Measurements from ENCODE around the gene NTRK3.

The NTRK3 gene

DNA sequence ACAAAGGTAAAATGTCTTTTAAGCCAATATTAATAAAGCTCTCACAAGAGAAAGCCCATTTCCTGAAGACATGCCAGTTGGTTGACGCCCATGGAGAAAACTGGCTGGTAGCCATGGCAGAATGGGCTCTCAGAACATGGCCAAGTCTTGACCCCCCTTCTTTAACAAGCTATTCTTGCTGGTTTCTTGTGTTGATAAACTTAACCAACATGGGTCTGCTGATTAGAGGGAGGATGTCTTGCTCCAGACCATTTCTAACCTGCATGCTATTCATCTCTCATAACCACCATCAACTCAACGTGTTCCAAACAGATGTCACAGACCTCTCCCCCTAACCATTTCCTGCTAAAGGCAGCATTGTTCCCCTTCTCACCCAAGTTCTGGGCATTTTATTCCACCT, 25.7 kb downstream of the NTRK3 start:
- DNase-seq = no peak

DNA sequence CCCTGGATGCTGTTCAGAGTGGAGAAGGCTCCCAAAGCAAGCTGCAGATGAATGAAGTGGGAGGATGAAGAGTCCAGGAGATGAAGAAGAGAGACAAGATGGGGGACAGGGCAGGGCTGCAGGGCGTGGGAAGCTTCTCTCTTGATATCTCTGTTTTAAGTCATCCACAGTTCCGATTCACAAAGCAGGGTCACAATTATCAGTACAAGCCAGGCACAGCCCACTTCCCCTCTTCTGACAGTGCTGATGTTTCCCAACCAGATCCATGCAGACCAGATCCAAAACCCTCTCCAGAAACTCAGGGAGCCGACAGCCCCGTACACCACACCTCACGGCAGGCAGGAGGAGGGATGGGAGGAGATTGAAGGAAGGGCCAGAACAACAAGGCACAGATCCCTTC, 31.1 kb downstream of the NTRK3 start:
- DNase-seq = no peak

DNA sequence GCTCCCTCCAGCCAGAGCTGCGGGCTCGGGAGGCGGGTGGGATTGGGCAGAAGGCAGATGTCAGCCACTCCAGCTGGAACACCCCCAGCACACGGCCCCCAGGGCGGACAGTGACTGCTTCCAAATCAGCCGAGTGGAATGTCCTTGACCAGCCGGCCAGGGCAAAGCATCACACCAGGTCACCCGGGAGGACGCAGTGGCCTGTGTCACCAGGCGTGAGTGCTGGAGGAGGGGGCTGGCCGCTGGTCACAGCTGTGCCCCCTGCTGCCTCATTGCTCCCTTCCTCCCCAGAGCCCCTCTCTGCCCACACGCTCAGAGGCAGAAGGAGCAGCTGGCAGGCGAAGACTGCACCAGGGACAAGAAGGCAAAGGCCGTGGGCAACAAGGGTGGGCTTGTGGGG, 33.5 kb downstream of the NTRK3 start:
- DNase-seq = no peak

DNA sequence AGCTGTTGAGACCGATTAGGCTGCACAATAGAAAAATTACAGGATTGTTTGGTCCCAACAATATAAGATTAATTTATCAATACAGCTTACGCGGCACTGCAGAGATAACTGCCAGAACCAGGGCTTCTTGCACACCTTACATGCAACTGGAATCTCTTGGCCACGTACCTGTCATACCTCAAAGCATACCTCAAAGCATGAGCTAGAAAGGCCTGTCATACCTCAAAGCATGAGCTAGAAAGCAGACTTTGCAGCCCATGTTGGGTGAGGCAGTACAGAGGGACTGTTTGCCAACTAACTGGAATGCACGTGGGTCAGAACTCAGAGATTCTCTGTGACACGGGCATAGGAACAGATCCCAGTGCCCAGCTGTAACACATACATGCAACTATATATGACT, 34.7 kb downstream of the NTRK3 start:
- no peak for DNase-seq

DNA sequence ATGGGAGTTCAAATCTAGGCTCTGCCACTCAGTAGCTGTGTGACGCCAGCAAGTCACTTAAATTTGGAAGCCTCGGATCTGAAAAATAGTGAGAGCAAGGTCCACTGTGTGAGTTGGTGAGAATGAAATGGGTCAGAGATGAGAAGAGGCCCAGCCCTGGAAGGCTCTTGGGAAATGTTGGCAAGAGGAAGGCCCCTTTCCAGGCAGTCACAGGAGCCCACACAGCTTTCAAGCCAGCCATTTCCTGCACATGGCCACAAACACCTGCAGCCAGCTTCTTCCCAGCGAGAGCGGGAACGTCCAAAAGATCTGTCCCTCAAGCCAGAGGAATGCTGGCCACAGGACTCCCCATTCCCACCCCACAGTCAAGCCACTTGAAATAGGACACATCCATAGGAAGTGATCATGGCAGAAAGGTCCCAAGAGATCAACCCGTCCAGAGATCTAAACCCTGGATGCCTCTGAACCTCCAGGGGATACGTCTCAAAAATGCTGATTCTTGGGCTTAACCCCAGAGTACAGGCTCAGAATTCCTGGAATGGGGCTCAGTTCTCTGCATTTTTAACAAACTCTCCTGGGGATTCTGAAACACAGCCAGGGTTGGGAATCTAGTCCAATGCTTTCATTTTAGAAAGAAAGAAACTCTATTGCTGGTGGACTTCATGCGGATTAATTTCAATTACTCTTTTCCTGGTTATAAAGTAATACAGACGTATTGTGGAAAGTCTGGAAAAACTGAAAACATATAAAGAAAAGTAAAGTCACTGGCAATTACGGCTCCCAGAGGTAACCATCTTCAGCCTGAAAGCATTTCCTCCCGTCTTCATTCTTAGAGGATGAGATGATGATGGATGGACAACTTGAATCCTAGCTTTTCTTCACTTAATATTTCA, 35.9 kb downstream of the NTRK3 start:
- no peak for DNase-seq

DNA sequence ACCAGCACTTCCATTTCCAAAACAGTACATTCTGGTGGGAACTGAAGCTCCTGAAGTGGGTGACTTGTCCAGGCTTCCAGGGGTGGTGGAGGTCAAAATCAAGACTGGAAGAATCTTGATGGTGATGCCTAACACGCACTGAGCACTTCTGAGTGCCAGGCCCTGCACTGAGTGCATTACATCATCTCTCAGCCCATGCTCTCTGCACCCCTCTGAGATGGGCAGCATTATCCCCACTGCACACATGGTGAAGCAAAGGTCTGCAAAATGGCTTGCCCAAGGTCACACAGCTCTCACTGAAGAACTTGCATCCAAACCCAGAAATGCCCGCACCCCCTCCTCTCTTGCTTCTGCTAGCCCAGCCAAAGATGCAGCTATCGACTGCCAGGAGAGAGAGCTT, 36.9 kb downstream of the NTRK3 start:
- DNase-seq = no peak

DNA sequence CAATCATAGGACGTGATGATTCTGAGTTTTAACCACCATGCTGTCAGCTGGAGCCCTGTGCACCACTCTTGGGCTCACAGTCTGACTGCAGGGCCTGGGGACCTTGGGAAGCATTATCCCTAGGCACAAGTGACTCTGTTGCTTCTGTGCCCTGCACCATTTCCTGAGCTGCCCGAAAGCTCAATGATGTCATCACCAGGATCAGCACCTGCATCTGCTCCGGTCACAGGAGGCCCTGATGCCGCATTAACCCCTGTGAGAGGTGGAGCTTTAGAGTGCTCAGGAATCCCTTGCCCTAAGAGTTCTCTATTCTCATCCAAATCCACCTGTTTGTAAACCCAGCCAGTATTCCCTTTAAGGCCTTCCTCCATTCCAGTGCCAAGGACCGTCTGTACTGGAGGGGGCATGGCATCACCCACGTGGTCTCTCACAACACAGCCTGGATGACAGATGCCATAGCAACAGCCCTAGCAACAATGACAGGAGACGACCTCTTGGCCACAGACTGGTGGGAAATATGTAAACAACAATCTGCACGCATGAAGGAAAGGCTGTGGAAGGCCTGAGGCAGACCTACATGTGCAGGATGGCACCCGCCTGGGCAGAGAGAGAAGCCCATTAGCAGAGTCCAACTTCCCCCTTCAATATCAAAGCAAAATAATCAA, 37.9 kb downstream of the NTRK3 start:
- no peak for DNase-seq

DNA sequence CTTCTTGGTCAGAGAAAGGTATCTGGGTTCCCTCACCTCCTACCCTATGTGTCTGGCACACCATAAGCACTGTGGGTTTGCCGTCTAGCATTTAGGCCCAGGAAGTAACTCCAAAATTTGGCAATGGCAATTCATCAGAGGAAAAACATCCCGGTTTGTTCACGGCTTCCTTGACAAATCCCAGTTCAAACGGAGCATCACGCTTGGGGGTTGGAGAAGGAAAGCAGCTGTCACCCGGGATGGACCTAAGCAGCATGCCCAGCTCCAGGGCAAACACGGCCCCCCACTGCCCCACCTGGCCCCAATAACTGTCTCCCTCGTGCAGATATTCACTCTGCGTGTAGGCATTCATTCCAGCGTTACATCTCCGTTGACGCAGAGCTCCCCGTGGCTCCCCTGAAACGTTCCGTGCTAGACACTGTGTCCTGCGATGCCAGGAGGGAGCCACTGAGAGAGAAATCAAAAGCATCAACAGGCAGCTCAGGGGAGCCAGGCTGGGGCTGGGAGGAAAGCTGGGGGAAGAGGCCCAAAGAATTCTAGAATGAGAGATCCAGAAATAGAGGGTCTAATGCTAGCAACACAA, 41.4 kb downstream of the NTRK3 start:
- DNase-seq = no peak

DNA sequence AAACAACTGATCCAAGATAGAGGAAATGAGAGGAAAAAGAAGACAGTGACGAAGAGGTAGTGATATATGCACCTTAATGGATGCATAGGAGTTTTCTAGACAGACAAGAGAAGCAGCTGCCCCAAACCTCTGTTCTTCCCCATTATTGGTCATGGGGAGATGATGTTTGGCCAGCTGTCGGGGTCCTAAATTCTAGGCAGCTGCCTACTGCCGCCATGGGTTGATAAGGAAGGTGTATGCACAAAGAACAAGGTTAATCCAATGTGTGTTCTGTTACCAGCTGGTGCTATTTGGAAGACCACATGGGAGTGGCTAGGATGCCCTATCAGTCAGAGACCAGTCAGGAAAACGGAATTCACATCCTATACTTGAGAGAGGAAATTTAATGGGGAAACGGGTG, 47.4 kb downstream of the NTRK3 start:
- DNase-seq = no peak

DNA sequence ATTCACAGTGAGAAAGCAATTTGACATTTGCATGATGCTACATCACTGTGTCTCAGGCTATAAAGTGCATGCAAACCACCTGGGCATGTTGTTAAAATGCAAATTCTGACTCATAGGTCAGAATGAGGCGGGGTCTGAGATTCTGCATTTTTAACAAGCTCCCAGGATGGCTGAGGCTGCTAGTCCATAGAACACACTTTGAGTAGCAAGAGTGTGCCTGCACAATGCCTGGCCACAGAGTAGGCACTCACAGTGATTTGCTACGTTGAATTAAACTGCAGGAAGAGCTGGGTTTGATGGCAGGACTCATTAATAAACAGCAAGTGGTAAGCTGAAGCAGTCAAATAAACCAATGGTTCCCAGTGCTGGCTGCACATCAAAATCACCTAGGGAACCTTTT, 48.1 kb downstream of the NTRK3 start:
- no peak for DNase-seq

DNA sequence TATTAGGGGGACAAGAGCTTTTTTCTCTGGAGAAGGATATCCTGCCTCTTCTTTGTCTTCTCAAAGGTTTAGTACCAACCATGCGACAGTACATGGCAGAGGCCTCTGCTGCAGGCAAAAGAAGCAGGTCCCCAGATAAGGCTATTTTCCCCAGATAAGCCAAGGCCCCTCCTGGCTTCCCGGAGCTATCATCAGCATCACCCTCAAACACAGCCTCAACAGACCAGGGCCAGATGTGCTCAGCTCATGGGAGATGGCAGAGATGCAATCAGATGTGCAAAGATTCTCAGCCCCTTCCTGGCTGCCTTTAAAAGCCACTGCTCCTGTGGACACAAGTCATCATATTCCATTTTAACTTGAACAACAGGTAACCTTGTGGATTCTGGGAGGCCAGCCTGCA, 49.0 kb downstream of the NTRK3 start:
- DNase-seq = no peak

DNA sequence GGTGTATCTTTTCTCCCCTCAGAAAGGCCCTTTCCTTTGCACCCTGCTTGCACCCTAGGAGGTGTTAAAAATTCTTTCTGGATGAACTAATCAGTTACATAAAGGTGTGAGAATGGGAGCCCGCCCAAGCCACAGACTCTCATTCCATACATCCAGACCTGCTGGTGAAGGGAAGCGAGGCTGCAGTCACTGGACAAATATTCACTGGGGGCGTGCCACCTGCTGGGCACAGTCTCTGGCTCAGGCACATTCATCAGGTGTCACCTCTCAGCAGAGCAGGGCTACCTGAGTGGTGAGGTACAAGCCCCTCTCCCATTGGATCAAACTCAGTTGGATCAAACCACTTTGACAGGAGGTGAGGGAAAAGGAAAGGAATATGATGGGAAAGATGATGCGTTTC, 52.0 kb downstream of the NTRK3 start:
- no peak for DNase-seq

DNA sequence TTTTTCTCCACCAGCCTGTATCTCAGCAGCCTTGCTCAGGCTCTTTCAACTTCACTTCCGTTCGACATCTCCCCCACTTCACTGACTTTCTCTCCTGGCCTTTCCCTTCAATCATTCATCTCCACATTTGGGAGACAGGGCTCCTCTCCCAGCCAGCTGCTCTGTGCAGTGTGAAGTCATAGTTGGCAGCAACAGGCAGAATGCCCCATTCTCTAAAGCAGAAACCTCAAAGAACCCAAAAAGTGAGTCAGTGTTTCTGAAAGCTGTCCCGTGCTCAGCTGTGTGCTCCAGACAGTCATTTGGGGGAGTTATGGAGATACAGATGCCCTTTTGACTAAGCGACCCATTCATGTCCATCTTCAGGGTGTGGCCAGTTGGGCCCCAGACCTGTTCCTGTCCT, 54.3 kb downstream of the NTRK3 start:
- no peak for DNase-seq

DNA sequence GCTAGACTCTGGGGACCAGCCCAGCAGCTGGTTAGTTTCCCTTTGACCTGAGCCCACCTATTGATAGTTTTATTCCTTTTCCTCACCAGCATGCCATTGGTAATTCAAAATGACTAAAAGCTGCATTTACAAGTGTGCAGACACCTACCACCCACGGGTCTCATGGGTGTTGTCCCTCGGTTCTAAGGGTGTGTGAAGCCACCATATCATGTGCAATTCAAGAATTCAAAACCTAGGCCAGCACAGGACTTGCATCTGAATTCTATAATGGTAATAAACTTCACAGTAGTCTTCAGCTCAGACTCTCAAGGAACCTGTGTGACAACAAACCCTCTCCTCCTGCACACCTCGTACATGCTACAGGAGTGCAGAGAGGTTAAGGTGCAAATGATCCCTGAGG, 55.3 kb downstream of the NTRK3 start:
- no peak for DNase-seq

DNA sequence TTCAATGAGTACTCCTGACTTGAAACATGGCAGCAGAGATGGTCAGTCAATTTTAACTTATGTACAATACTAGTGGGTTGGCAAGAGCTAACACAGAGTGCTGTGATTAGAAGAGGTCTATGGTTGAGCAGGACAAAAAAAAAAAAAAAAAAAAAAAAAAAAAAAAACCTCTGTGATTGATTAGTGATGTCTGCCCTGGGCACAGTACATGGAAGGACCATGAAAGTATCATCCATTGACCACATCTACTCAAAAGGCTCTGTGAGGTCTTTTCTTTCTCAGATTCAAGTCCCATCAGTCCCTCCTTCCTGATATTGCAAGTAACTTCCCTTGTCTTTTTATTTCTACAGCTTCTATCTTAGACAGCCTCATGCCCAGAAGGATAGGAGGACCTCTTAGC, 59.6 kb downstream of the NTRK3 start:
- DNase-seq = no peak

DNA sequence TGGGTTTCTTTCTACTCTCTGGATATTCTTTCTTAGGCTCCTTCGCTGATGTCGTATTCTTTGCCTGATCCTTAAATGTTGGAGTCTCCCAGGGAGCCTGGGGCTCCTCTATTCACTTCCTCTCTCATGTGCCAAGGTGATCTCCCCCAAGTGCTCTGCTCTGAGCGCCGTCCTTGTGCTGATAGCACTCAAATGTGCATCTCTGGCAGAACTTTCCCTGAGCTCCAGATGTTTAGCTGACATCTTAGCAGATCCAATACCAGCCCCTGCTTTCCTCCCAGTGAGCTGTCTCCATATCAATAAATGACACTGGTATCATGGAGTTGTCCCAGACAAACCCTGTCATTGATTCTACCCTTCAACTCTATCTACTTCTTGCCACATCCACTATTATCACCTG, 62.4 kb downstream of the NTRK3 start:
- DNase-seq = no peak

DNA sequence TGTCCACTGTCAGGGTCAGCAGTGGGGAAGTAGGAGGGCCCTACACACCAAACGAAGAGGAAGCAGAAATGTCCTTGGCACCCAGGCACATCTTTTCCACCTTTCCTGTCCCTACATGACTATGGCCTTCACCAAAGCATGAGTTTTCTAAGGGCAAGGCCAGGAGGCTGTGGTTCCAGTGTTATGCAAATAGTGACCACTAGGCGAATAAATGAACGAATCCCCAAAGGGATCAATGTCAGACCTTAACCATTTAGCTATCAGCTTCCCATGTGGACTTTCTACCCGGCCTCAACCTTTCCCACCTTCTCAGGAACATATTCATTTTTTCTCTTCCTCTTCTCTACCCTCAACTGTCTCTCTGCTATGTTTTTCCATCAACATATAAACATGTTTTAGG, 63.1 kb downstream of the NTRK3 start:
- DNase-seq = no peak

DNA sequence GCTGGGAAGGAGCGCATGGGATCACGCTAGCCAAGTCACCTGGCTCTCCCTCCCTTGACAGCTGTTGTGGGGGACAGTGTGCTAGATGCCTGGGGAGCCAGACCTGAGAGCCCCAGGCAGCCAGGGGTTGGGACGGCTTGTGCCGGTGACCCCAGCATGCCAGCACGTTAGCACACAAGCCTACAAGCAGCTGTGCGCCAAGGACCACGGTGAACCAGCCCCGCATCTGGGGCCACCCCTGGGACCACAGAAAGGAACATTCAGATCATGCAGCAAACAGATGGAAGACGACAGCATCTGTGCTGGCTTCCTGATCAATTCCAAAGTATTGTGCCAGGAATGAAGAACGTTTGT, 64.8 kb downstream of the NTRK3 start:
- no peak for DNase-seq

DNA sequence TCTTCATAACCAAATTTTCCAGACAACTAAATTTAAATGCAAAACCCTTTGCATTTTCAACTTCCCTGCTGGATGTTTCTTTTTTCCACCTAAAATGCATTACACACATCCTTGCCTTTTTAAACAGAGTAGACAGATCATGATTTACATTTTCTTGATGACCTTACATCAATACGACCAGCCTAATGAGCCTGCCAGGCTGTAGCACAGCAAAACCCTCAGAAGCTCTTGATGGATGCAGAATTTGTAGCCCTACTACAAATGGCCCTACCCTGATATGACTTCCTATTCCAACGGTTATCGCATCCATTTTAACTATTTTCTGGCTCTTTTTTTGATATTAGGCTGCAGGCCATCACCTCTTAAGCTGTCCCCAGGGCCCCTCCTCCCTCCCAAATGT, 66.3 kb downstream of the NTRK3 start:
- no peak for DNase-seq

DNA sequence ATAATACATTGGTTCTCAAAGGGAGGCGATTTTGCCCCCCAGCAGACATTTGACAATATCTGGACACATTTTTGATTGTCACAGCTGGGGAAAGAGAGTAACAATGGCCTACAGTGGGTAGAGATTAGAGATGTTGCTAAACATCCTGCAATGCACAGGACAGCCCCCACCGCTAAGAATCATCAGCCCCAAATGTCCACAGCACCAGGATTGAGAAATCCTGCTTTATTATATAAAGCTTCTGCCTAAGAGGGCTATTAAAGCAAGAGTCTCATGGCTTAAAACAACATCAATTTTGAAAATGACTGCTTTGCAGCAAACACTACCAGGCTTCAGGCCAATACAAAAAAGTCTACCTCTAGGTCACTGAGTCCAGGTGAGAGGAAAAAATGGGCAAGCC, 68.2 kb downstream of the NTRK3 start:
- no peak for DNase-seq

DNA sequence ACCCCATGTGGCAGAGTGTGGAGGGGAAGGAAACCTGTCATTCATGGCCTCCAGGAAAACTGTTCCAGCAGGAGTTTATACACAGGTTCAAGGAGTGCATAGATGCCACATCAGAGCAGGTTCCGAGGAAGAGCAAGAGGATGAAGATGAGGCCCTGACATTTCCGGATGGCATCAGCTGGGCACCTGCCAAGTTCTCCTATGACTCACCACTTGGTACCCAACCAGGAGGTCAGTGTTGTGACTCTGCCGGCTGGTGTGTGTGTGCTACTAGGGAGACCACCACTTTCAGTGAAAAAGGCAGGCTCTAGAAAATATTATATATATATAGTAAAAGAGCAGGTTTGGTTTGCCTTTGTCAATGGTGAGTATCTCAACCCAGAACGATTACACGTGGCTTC, 69.3 kb downstream of the NTRK3 start:
- DNase-seq = no peak

DNA sequence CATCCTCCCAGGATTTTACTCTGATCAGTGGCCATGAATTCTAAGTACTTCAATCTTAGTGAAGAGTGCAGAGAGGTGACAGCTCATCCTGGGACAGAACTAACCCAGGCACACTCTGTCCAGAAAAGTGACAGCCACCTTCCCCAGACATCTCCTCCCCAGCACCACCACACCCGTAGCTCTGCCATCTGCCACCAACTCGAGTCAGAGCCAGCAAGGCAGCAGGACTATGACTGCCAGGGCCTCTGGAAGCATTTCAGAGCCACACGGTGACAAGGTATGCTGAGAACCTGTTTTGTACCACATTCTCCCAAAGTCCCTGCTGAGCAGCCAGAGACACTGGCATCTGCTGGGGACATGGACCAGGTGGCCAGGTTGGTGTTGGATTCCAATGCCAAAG, 71.0 kb downstream of the NTRK3 start:
- DNase-seq = no peak

DNA sequence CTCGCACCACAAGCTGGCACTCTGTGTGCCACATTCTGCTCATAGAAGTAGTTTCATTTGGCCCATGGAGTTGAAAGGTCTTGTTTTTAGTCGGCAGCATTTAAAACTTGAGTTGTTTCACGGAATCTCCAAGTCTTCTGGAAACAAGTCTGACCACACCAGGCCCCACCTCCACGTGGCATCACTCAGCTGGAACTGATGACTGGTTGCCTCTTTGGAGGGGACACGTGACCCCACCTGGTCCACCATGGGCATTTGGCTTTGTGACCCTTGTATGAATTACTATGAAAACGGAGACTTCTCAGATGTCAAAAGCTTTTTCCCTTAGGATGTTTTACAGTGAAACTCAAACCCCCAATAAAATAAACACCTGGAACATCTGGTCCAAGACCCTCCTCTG, 74.9 kb downstream of the NTRK3 start:
- no peak for DNase-seq

DNA sequence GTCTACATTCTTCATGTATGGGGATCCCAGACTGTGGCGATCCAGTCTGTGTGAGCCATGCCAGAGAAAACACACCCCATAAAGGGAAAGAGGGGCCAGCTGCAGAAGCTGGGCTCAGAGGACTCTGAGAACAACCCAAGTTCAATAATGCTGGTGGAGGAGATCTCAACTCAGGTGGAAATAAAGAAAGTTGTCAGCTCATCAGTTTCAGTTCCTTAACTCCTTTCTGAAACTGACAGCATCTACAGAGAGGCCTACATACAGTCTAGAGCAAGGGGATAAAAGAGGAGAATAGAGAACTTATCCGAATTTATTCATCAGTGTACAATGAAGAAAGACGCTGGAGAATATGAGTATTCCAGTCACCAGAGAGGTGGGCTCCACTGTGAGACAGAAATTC, 77.0 kb downstream of the NTRK3 start:
- no peak for DNase-seq

DNA sequence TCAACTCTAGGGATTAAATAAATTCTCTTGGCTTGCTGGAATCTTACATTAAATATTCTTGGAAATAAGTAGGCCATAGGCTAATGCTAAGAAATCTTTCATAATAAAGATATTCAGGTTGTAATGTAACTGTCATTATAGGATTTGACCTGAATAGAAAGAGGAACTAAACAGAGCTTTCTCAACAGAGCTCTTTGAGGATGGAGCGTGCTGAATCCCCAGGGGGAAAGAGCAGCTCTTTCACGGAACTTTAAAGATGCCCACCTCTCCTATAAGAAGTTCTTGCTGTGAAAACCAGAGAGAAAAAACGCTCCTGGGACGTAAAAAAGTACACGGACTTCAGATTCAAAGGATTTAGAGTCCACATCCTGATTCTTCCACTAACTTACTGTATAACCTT, 77.9 kb downstream of the NTRK3 start:
- no peak for DNase-seq

Measured in SHP77 treated with DMSO at 0.1 percent for 48 hours (cell line).